IPS-18c (cell line): ENCODE data around the gene LSMEM2.
A peak's percentile ranks its signal among the peaks of the same experiment; 100 is the strongest.
"Not testable (repeated sequence)": the region's sequence is repeated elsewhere in the genome, so short reads cannot be mapped to it uniquely, and the experiment has no call there.

Source experiments
- H3K4me3 ChIP-seq: 2 replicates; pipeline ENCODE4 v1.7.0; 2013; ENCODE audit warnings: low read depth, mild to moderate bottlenecking, low read length, moderate library complexity; ENCODE audit not compliant: insufficient read depth
- H3K9me3 ChIP-seq: one replicate; pipeline ENCODE4 v1.6.1; 2013; ENCODE audit warnings: mild to moderate bottlenecking, low read length, moderate library complexity; ENCODE audit not compliant: control insufficient read depth, insufficient read depth

The LSMEM2 gene

GRCh38 chr3:50270422-50271224 lies 8.3 kb upstream of the LSMEM2 start:
- H3K9me3 ChIP-seq, result no peaks in the 10 kb centered on the region
- H3K4me3 ChIP-seq, result no peak overlapping the region

- no peak overlapping the region for H3K4me3 ChIP-seq
- H3K9me3 ChIP-seq, result no peaks in the 10 kb centered on the region
Measured at GRCh38 chr3:50271314-50271936, 7.5 kb upstream of the LSMEM2 start.

DNA sequence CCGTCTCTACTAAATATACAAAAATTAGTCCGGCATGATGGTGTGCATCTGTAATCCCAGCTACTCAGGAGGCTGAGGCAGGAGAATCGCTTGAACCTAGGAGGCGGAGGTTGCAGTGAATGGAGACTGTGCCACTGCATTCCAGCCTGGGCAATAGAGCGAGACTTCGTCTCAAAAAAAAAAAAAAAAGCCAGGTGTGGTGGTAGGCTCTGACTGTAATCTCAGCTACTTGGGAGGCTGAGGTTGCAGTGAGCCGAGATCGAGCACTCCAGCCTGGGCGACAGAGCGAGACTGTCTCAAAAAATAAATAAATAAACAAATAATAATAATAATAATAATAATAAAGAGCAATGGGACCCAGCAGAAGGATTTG lies 6.4 kb upstream of the LSMEM2 start:
- H3K9me3 ChIP-seq, H3K4me3 ChIP-seq: not testable (repeated sequence)

GRCh38 chr3:50272911-50273688 lies 5.8 kb upstream of the LSMEM2 start:
- H3K9me3 ChIP-seq, result no peaks in the 10 kb centered on the region
- peak overlapping the region; percentile 31; the same call in 1 of the 2 replicates for H3K4me3 ChIP-seq

GRCh38 chr3:50273689-50274065 lies 5.2 kb upstream of the LSMEM2 start:
- peak overlapping the region; percentile 31; the same call in 1 of the 2 replicates for H3K4me3 ChIP-seq
- no peaks in the 10 kb centered on the region for H3K9me3 ChIP-seq

DNA sequence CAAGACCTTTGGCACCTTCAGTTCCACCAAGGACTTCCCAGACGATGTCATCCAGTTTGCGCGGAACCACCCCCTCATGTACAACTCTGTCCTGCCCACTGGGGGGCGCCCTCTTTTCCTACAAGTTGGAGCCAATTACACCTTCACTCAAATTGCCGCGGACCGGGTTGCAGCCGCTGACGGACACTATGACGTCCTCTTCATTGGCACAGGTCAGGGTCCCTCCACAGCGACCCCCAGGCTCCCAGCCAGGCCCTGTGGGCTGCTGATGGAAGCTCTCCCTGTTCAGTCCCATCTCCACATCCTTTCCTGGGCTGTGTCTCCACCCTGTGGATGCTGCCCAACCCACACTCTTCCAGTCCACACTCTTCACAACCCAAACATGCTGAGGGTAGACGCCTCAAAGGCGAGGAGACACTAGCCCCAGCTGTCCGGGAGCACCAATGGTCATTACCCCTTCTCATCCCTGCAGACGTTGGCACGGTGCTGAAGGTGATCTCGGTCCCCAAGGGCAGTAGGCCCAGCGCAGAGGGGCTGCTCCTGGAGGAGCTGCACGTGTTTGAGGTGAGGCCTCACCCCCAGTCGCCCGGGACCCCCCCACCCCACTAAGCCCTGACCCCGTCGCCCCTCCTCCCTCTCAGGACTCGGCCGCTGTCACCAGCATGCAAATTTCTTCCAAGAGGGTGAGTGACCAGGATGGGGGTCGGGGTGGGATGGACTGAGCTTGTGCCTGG lies 4.3 kb upstream of the LSMEM2 start:
- Histone ChIP-seq H3K4me3 (no peak overlapping the region; the same call in 1 of the 2 replicates), H3K9me3 (no peaks in the 10 kb centered on the region)

DNA sequence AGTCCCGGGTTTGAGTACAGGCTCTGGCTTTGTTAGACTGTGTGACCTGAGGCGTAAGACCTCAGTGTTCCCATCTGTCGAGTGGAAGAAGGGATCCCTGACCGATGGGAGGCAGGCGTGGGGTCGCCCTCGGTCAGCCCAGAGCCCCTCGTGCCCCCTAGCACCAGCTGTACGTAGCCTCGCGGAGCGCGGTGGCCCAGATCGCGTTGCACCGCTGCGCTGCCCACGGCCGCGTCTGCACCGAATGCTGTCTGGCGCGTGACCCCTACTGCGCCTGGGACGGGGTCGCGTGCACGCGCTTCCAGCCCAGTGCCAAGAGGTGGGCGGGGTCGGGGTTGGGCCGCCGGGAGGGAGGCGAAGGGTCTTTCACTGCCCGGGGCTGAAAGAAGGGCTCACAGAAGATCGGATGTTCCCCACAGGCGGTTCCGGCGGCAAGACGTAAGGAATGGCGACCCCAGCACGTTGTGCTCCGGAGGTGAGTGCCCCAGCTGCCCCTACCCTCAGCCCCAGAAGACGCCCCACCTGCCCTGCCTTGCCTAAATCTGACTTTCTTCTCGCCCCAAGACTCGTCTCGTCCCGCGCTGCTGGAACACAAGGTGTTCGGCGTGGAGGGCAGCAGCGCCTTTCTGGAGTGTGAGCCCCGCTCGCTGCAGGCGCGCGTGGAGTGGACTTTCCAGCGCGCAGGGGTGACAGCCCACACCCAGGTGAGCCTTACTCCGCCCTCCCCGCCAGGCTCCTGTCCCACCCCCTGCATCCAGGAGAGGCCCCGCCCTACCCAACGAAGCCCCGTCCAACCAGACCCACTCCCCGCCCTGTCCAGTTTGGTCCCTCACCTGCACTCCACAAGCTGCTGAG lies 3.5 kb upstream of the LSMEM2 start:
- peak overlapping the region; percentile 43 for H3K4me3 ChIP-seq
- no peaks in the 10 kb centered on the region for H3K9me3 ChIP-seq

DNA sequence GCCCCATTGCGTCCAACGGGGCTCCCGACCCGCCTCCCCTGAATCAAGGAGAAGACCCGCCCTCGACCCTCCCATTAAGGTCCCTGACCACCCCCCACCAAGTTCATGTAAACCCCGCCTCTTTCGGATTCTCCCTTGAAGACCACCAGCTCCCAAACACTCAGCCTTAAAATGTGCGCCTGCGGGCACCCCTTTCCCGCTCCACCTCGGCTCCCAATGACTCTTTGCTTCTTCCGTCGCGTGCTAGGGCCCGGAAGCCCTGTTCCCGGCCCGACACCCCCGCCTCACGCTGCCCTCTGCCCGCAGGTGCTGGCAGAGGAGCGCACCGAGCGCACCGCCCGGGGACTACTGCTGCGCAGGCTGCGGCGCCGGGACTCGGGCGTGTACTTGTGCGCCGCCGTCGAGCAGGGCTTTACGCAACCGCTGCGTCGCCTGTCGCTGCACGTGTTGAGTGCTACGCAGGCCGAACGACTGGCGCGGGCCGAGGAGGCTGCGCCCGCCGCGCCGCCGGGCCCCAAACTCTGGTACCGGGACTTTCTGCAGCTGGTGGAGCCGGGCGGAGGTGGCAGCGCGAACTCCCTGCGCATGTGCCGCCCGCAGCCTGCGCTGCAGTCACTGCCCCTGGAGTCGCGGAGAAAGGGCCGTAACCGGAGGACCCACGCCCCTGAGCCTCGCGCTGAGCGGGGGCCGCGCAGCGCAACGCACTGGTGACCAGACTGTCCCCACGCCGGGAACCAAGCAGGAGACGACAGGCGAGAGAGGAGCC lies 2.7 kb upstream of the LSMEM2 start:
- Histone ChIP-seq H3K9me3 (no peaks in the 10 kb centered on the region), H3K4me3 (peak overlapping the region; percentile 43)

GRCh38 chr3:50276762-50277101 lies 2.2 kb upstream of the LSMEM2 start:
- no peak overlapping the region; the same call in 1 of the 2 replicates for H3K4me3 ChIP-seq
- H3K9me3 ChIP-seq, result no peaks in the 10 kb centered on the region

DNA sequence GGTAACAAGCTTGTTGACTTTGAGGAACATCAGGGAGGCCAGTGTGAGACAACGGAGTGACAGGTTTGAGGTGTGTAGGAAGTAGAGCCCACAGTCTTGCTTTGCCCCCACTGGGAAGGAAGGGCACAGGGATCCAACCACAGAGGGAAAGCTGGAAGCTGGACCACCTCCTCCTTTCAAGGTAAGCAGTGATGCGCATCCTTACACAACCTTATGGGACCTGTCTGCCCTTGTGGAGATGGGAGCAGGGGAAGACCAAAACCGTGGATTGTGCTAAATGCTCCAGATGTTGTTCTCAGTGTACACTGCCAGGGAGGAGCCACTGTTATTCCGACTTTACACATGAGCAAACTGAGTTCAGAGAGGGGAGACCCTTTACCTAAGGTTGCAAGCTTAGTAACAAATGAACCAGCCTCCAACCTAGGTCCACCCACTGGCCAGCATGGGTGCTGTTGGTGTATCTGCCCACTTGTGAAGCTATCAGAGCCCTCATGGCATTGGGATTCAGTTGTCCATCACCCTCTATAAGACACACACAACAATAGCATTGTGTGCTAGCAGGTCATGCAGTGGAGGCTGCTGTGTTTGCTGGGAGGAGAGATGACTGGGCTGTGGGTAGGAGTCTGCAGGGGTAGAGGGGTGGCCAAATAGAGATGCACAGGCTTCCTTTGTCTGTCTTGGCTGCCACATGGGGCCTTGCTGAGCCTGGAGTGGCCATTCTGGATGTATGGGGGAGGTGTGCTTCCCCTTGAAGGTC lies 586 bp upstream of the LSMEM2 start:
- H3K4me3 ChIP-seq, result no peak overlapping the region
- H3K9me3 ChIP-seq, result no peaks in the 10 kb centered on the region

- Histone ChIP-seq H3K4me3 (no peak overlapping the region), H3K9me3 (no peaks in the 10 kb centered on the region)
Measured at GRCh38 chr3:50279255-50280016, 549 bp downstream of the LSMEM2 start.

DNA sequence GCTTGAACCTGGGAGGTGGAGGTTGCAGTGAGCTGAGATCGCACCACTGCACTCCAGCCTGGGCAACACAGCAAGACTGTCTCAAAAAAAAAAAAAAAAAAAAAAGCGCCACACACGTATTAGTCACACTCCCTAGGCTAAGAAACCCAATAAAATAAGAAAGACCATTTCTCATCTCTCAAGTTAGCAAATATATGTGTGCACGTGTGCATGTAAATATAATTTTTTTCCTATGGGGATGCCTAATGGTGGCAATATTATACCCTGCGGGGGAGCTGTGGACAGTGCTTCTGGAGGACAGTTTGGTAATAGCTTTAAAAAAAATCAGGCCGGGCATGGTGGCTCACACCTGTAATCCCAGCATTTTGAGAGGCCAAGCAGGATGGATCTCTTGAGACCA lies 5.2 kb downstream of the LSMEM2 start:
- H3K9me3 ChIP-seq, H3K4me3 ChIP-seq: not testable (repeated sequence)

GRCh38 chr3:50286322-50287227 lies 7.7 kb downstream of the LSMEM2 start:
- Histone ChIP-seq H3K4me3 (no peak overlapping the region), H3K9me3 (no peaks in the 10 kb centered on the region)

GRCh38 chr3:50287262-50287661 lies 8.4 kb downstream of the LSMEM2 start:
- Histone ChIP-seq H3K4me3 (no peak overlapping the region), H3K9me3 (no peaks in the 10 kb centered on the region)
